Choroid plexus epithelial cell (primary cell): ENCODE data around the gene OBP2B.
"Not testable (repeated sequence)": the region's sequence is repeated elsewhere in the genome, so short reads cannot be mapped to it uniquely, and the experiment has no call there.

Source experiments
- DNase-seq: peaks from one replicate; pipeline ENCODE4 v3.0.0-alpha.2; 2010; ENCODE audit warnings: low read depth
- H3K4me3 ChIP-seq: 2 replicates; pipeline ENCODE4 v1.5.1; 2011; ENCODE audit warnings: low read depth, mild to moderate bottlenecking, control low read depth, low read length, moderate library complexity
- CTCF ChIP-seq: conservative IDR thresholded peaks from 2 replicates; pipeline ENCODE4 v1.5.1; 2011; ENCODE audit warnings: low read depth, mild to moderate bottlenecking, control low read depth, inconsistent platforms, low read length, moderate library complexity

Gene OBP2B

GRCh38 chr9:133230093-133230492 lies 21.0 kb upstream of the OBP2B start:
- H3K4me3 ChIP-seq: no peak overlapping the region
- DNase-seq: no peak
- no peak for TF ChIP-seq CTCF

- not testable (repeated sequence) for DNase-seq, H3K4me3 ChIP-seq
Measured at GRCh38 chr9:133228474-133229193, 19.6 kb upstream of the OBP2B start.

GRCh38 chr9:133227996-133228395 lies 18.9 kb upstream of the OBP2B start:
- not testable (repeated sequence) for H3K4me3 ChIP-seq, DNase-seq

- no peak overlapping the region for H3K4me3 ChIP-seq
- DNase-seq: no peak
- no peak for TF ChIP-seq CTCF
Measured at GRCh38 chr9:133227242-133227860, 18.3 kb upstream of the OBP2B start.

GRCh38 chr9:133226219-133227171 lies 17.4 kb upstream of the OBP2B start:
- no peak for TF ChIP-seq CTCF
- no peak overlapping the region for H3K4me3 ChIP-seq
- no peak for DNase-seq

GRCh38 chr9:133225171-133226011 lies 16.3 kb upstream of the OBP2B start:
- no peak for DNase-seq
- no peak for TF ChIP-seq CTCF
- H3K4me3 ChIP-seq: no peak overlapping the region

GRCh38 chr9:133224762-133225161 lies 15.7 kb upstream of the OBP2B start:
- DNase-seq: no peak
- TF ChIP-seq CTCF: no peak

GRCh38 chr9:133223159-133223756 lies 14.2 kb upstream of the OBP2B start:
- not testable (repeated sequence) for DNase-seq, H3K4me3 ChIP-seq

More at GRCh38 chr9:133224762-133225161, 15.7 kb upstream of the OBP2B start:
- H3K4me3 ChIP-seq: no peak overlapping the region

- not testable (repeated sequence) for H3K4me3 ChIP-seq, DNase-seq
Measured at GRCh38 chr9:133221994-133222393, 12.9 kb upstream of the OBP2B start.
